NCI-H748 (cell line): Measurements from ENCODE around the gene STRN.
"Not testable (repeated sequence)": the region's sequence is repeated elsewhere in the genome, so short reads cannot be mapped to it uniquely, and the experiment has no call there.

Experiments
- DNase-seq: peaks from one replicate; lab custom pipeline; 2025; ENCODE audit not compliant: unreplicated experiment; lab: John Stamatoyannopoulos, UW

The STRN gene

GRCh38 chr2:36963734-36964133 is 2.6 kb downstream of the STRN start:
- no peak for DNase-seq

- no peak for DNase-seq
Observed at GRCh38 chr2:36963106-36963505, 3.2 kb downstream of the STRN start.

- DNase-seq = no peak
Observed at GRCh38 chr2:36960773-36961172, 5.6 kb downstream of the STRN start.

- DNase-seq = no peak
Observed at GRCh38 chr2:36960005-36960675, 6.2 kb downstream of the STRN start.

GRCh38 chr2:36954977-36955607 is 11.2 kb downstream of the STRN start:
- DNase-seq = no peak

GRCh38 chr2:36952748-36953197 is 13.6 kb downstream of the STRN start:
- no peak for DNase-seq

- no peak for DNase-seq
Observed at GRCh38 chr2:36951574-36951973, 14.8 kb downstream of the STRN start.

GRCh38 chr2:36951027-36951518 is 15.3 kb downstream of the STRN start:
- no peak for DNase-seq

GRCh38 chr2:36949845-36950244 is 16.5 kb downstream of the STRN start:
- no peak for DNase-seq

- not testable (repeated sequence) for DNase-seq
Observed at GRCh38 chr2:36945240-36945639, 21.1 kb downstream of the STRN start.

GRCh38 chr2:36941867-36942266 is 24.5 kb downstream of the STRN start:
- DNase-seq = no peak

- DNase-seq = not testable (repeated sequence)
Observed at GRCh38 chr2:36936526-36936925, 29.8 kb downstream of the STRN start.

- DNase-seq = not testable (repeated sequence)
Observed at GRCh38 chr2:36931688-36932087, 34.6 kb downstream of the STRN start.

GRCh38 chr2:36930787-36931410 is 35.4 kb downstream of the STRN start:
- DNase-seq = not testable (repeated sequence)

GRCh38 chr2:36926175-36927132 is 39.9 kb downstream of the STRN start:
- DNase-seq = not testable (repeated sequence)

GRCh38 chr2:36922629-36923028 is 43.7 kb downstream of the STRN start:
- DNase-seq = not testable (repeated sequence)

GRCh38 chr2:36921984-36922383 is 44.4 kb downstream of the STRN start:
- DNase-seq = no peak

- no peak for DNase-seq
Observed at GRCh38 chr2:36919041-36919837, 47.1 kb downstream of the STRN start.

GRCh38 chr2:36918307-36918706 is 48.0 kb downstream of the STRN start:
- DNase-seq = no peak

- DNase-seq = no peak
Observed at GRCh38 chr2:36915627-36916026, 50.7 kb downstream of the STRN start.
